HFFc6 (cell line): ENCODE data around the gene SUPT5H. TPM values are rescaled to one million over a fixed set of nuclear protein-coding genes. Genes with fewer than 3 reads are reported as not detected.

Experiments used
- DNase-seq: peaks from one replicate; pipeline ENCODE4 v3.0.0-alpha.2; 2018
- H3K27ac Mint-ChIP-seq: 2 replicates; pipeline ENCODE4 v1.8.0; 2020; ENCODE audit warnings: mild to moderate bottlenecking, mixed read lengths
- H3K27me3 Mint-ChIP-seq: 2 replicates; pipeline ENCODE4 v1.8.0; 2021; ENCODE audit warnings: mild to moderate bottlenecking, moderate library complexity, mixed read lengths; ENCODE audit not compliant: insufficient read depth
- H3K36me3 Mint-ChIP-seq: 2 replicates; pipeline ENCODE4 v1.8.0; 2021; ENCODE audit warnings: low read depth, mixed read lengths
- H3K4me1 Mint-ChIP-seq: 2 replicates; pipeline ENCODE4 v1.8.0; 2020; ENCODE audit warnings: low read depth, mixed read lengths
- H3K4me3 Mint-ChIP-seq: 2 replicates; pipeline ENCODE4 v1.8.0; 2020; ENCODE audit warnings: mild to moderate bottlenecking, moderate library complexity, mixed read lengths
- H3K9me3 Mint-ChIP-seq: 2 replicates; pipeline ENCODE4 v1.8.0; 2020; ENCODE audit warnings: mild to moderate bottlenecking, mixed read lengths
- total RNA-seq, 6 experiments: library from RNA; stranded (reverse); fragmentation: NEBNext Ultra II Directional; extraction: Animal tissue kit (Norgen Biotek cat#: 25700); gene quantifications; 2 replicates in 1 of 6; 3 replicates in 5 of 6; pipeline ENCODE4 v1.2.3, GENCODE V29; 2021
- TF ChIP-seq, protein P1 (sequence below): fragments of 200-600 bp; sonication (generic); IDR thresholded peaks from 2 replicates; pipeline ENCODE4 v1.5.0; 2021; ENCODE audit warnings: antibody characterized with exemption, mild to moderate bottlenecking

The SUPT5H gene
- total RNA-seq, 6 experiments from 2014 or later, result 102 to 129 (median 107) TPM

DNA sequence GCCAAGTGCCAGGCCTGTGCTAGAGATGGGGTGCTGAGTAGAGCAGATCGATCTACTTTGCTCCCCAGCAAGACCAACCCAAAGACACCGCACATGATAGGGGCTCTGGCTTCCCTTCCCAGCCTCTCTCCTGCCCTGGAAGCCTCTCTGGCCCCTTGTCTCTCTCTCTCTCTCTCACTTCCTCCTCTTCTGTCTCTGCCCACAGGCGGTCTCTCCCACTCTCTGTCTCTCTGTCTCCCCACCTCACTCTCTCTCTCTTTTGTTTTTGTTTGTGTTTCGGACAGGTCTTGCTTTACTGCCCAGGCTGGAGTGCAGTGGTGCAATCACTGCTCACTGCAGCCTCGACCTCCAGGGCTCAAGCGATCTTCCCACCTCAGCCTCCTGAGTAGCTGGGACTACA lies 70.9 kb downstream of the SUPT5H start:
- Mint-ChIP-seq H3K36me3 (0 out of 2 replicates have a peak, but pooled peaks cover 4% of the 10 kb centered on the region), H3K27ac (no peak overlapping the region), H3K4me3 (no peak overlapping the region), H3K4me1 (no peaks in the 10 kb centered on the region), H3K27me3 (peaks cover 44% of the 10 kb centered on the region), H3K9me3 (peaks cover 4% of the 10 kb centered on the region; the same call in 1 of the 2 replicates)
- TF ChIP-seq, protein P1, sequence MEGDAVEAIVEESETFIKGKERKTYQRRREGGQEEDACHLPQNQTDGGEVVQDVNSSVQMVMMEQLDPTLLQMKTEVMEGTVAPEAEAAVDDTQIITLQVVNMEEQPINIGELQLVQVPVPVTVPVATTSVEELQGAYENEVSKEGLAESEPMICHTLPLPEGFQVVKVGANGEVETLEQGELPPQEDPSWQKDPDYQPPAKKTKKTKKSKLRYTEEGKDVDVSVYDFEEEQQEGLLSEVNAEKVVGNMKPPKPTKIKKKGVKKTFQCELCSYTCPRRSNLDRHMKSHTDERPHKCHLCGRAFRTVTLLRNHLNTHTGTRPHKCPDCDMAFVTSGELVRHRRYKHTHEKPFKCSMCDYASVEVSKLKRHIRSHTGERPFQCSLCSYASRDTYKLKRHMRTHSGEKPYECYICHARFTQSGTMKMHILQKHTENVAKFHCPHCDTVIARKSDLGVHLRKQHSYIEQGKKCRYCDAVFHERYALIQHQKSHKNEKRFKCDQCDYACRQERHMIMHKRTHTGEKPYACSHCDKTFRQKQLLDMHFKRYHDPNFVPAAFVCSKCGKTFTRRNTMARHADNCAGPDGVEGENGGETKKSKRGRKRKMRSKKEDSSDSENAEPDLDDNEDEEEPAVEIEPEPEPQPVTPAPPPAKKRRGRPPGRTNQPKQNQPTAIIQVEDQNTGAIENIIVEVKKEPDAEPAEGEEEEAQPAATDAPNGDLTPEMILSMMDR, result no peak
- DNase-seq, result no peak

DNA sequence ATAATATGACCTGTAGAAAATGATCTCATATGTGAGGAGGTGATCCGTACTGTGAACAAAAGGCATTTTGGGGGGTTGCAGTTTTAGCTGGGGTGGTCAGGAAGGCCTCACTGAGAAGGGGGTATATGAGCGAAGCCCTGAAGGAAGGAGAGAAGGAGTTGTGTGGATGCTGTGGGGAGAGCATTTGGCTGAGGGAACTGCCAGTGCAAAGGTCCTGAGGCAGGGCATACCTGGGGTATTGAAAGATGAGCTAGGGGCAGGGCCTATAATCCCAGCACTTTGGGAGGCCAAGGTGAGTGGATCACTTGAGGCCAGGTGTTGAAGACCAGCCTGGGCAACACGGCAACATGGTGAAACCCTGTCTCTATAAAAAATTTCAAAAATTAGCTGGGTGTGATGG lies 72.0 kb downstream of the SUPT5H start:
- DNase-seq, result no peak
- Mint-ChIP-seq H3K27me3 (peaks cover 41% of the 10 kb centered on the region), H3K4me3 (no peak overlapping the region), H3K4me1 (no peaks in the 10 kb centered on the region), H3K9me3 (peaks cover 4% of the 10 kb centered on the region; the same call in 1 of the 2 replicates), H3K27ac (no peak overlapping the region), H3K36me3 (0 out of 2 replicates have a peak, but pooled peaks cover 4% of the 10 kb centered on the region)
- TF ChIP-seq, protein P1, result no peak

DNA sequence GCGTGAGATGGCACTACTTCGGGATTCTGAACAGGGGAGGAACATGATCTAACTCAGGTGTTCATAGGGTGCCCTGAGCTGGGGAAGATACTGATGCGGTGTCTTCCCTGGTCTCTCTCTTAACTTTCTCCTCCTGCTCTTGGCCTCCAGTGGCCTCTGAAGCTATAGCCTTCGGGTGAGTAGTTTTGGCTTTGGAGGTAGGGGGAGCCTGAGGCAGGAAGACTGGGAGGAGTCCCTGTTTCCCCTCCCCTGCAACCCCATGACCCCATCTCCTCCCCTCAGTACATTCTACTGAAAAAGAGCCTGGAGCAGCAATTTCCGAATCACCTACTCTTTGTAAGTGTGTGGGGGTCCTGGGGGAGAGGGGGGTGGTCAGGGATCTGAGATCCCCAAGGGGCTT lies 73.1 kb downstream of the SUPT5H start:
- TF ChIP-seq, protein P1, result no peak
- peaks cover 41% of the 10 kb centered on the region for H3K27me3 Mint-ChIP-seq

DNA sequence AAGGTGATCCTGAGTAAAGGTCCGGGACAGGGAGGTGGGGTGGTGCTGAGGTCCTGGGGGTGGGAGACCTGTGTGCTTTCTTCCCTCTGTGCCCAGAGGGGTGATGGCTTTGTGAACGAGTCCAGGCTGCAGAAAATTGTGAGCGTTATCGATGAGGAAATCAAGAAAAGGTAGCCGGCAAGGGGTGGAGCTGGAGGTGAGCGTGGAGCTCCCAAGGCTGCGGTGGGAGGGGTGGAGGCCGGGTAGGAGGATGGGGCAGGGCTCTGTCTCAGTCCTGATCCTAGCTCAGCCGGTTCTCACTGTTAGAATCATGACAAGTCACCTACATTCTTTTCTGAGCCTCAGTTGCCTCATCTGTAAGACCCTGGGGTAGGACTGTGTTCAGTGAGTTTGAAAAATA lies 73.6 kb downstream of the SUPT5H start:
- H3K4me3 Mint-ChIP-seq, result no peak overlapping the region
- DNase-seq, result no peak
- H3K9me3 Mint-ChIP-seq, result peaks cover 4% of the 10 kb centered on the region; the same call in 1 of the 2 replicates
- TF ChIP-seq, protein P1, result no peak
- H3K27ac Mint-ChIP-seq, result no peak overlapping the region
- H3K4me1 Mint-ChIP-seq, result no peaks in the 10 kb centered on the region
- 0 out of 2 replicates have a peak, but pooled peaks cover 4% of the 10 kb centered on the region for H3K36me3 Mint-ChIP-seq
- peaks cover 36% of the 10 kb centered on the region for H3K27me3 Mint-ChIP-seq

More for the DNA sequence above, 73.1 kb downstream of the SUPT5H start:
- no peak overlapping the region for H3K4me3 Mint-ChIP-seq
- no peaks in the 10 kb centered on the region for H3K4me1 Mint-ChIP-seq
- peaks cover 4% of the 10 kb centered on the region; the same call in 1 of the 2 replicates for H3K9me3 Mint-ChIP-seq
- no peak for DNase-seq
- H3K27ac Mint-ChIP-seq, result no peak overlapping the region
- H3K36me3 Mint-ChIP-seq, result 0 out of 2 replicates have a peak, but pooled peaks cover 4% of the 10 kb centered on the region

DNA sequence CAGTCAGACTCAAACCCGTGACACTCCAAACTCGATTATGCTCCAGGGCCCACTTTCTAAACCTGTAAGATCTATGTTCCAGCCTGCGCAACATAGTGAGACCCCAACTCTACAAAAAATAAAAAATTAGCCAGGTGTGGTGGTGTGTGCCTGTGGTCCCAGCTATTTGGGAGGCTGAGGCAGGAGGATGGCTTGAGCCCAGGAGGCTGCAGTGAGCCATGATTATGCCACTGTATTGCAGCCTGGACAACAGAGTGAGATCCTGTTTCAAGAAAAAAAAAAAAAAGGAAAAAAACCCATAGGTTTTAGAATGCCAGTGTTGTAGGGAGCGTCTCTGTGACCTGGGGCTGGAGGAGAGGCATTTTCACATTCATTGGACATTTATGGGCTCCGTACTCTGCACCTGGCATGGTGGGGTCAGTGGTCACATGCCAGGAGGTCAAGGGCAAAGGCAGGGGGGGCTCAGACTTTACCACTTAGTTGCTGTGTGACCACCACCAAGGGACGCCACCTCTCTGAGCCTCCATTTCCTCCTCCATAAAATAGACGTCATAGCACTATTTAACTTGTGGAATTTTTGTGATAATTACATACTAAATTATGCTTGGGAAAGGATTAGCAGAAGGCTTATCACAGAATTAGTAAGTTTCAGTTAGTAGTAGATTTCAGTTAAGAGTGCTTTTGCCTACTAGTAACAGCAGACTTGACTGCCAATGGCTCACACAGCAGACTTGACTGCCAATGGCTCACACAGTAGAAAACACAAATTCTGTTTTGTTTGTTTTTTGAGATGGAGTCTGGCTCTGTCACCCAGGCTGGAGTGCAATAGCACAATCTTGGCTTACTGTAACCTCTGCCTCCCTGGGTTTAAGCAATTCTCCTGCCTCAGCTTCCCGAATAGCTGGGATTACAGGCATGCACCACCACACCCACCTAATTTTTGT lies 75.4 kb downstream of the SUPT5H start:
- H3K9me3 Mint-ChIP-seq, result peaks cover 4% of the 10 kb centered on the region; the same call in 1 of the 2 replicates
- no peak overlapping the region for H3K4me3 Mint-ChIP-seq
- no peak overlapping the region for H3K27ac Mint-ChIP-seq
- peaks cover 25% of the 10 kb centered on the region for H3K27me3 Mint-ChIP-seq
- H3K36me3 Mint-ChIP-seq, result no peaks in the 10 kb centered on the region
- TF ChIP-seq, protein P1, result no peak
- H3K4me1 Mint-ChIP-seq, result no peaks in the 10 kb centered on the region
- DNase-seq, result no peak
